A673 (cell line): Measurements from ENCODE around the gene DMD.

Experiments
- CTCF ChIP-seq: fragments of 300-800, 200-600 bp; sonication (generic); conservative IDR thresholded peaks from 2 replicates; pipeline ENCODE4 v1.5.1; 2017; ENCODE audit warnings: low read depth, mild to moderate bottlenecking, antibody characterized with exemption, low read length, moderate library complexity, mixed read lengths
- EZH2 ChIP-seq: fragments of 200-600 bp; sonication (generic); IDR thresholded peaks from 2 replicates; pipeline ENCODE4 v1.6.1; 2017; ENCODE audit warnings: borderline replicate concordance, low read depth, mild to moderate bottlenecking, mixed read lengths, antibody characterized with exemption, low read length; ENCODE audit not compliant: poor library complexity, severe bottlenecking

GRCh38 chrX:33204889-33205288 lies 6.5 kb downstream of the DMD start:
- TF ChIP-seq CTCF (no peak), EZH2 (no peak)
